A673 (cell line): ENCODE results near the gene MYO5A. TPM values are rescaled to one million over a fixed set of nuclear protein-coding genes. Genes with fewer than 3 reads are reported as not detected.
"Not testable (repeated sequence)": the region's sequence is repeated elsewhere in the genome, so short reads cannot be mapped to it uniquely, and the experiment has no call there.

ENCODE experiments used
- BruUV-seq: library from RNA; stranded (reverse); fragments of 400-500 nt; replicated peaks from 2 replicates; lab custom pipeline; 2021; lab: Mats Ljungman, UMichigan
- CTCF ChIA-PET: fragments of 300-600 bp; sonication (Branson Sonifier 250); formaldehyde crosslinking; loops from one replicate; lab custom pipeline; 2022; ENCODE audit warnings: antibody characterized with exemption; lab: Charles Lee
- POLR2A ChIA-PET: fragments of 300-600 bp; sonication (Branson Sonifier 250); formaldehyde crosslinking; loops from one replicate; lab custom pipeline; 2022; ENCODE audit warnings: antibody characterized with exemption; ENCODE audit not compliant: low non-redundant PET; lab: Charles Lee
- DNase-seq: peaks from one replicate; pipeline ENCODE4 v3.0.0-alpha.2; 2015; ENCODE audit warnings: low spot score
- H3K27ac ChIP-seq: fragments of 200-600 bp; sonication (generic); 2 replicates; pipeline ENCODE4 v1.5.1; 2016; ENCODE audit warnings: mixed run types, low read depth, mild to moderate bottlenecking, mixed read lengths, antibody characterized with exemption, low read length; ENCODE audit not compliant: poor library complexity, severe bottlenecking
- H3K27me3 ChIP-seq: fragments of 200-600 bp; sonication (generic); replicated peaks from 2 replicates; pipeline ENCODE4 v1.6.1; 2017; ENCODE audit warnings: mixed run types, low read depth, mild to moderate bottlenecking, mixed read lengths, antibody characterized with exemption, low read length; ENCODE audit not compliant: insufficient read depth, poor library complexity
- H3K36me3 ChIP-seq: fragments of 200-600 bp; sonication (generic); 2 replicates; pipeline ENCODE4 v1.6.1; 2016; ENCODE audit warnings: mixed run types, mild to moderate bottlenecking, mixed read lengths, antibody characterized with exemption, low read length; ENCODE audit not compliant: insufficient read depth, poor library complexity, severe bottlenecking
- H3K4me1 ChIP-seq: fragments of 200-600 bp; sonication (generic); 2 replicates; pipeline ENCODE4 v1.6.1; 2017; ENCODE audit warnings: mixed run types, mild to moderate bottlenecking, mixed read lengths, antibody characterized with exemption, low read length; ENCODE audit not compliant: insufficient read depth, poor library complexity, severe bottlenecking
- H3K4me3 ChIP-seq: fragments of 200-600 bp; sonication (generic); 2 replicates; pipeline ENCODE4 v1.5.1; 2016; ENCODE audit warnings: low read depth, mixed run types, mild to moderate bottlenecking, mixed read lengths, low read length; ENCODE audit not compliant: poor library complexity, severe bottlenecking
- H3K9me3 ChIP-seq: fragments of 200-600 bp; sonication (generic); 2 replicates; pipeline ENCODE4 v1.6.1; 2016; ENCODE audit warnings: mixed run types, low read depth, mild to moderate bottlenecking, mixed read lengths, antibody characterized with exemption, low read length; ENCODE audit not compliant: poor library complexity, severe bottlenecking
- EZH2 ChIP-seq: fragments of 200-600 bp; sonication (generic); IDR thresholded peaks from 2 replicates; pipeline ENCODE4 v1.6.1; 2017; ENCODE audit warnings: borderline replicate concordance, low read depth, mild to moderate bottlenecking, mixed read lengths, antibody characterized with exemption, low read length; ENCODE audit not compliant: poor library complexity, severe bottlenecking
- intact Hi-C: fragments of 100-400 bp; cut with micrococcal nuclease; formaldehyde crosslinking; loops from one replicate; pipeline ENCODE4 v1.10.0; 2022; ENCODE audit not compliant: unreplicated experiment
- total RNA-seq: library from RNA; stranded (reverse); gene quantifications from 2 replicates; pipeline ENCODE4 v1.2.3, GENCODE V29; 2021
- TF ChIP-seq, protein P1 (sequence below): fragments of 300-800, 200-600 bp; sonication (generic); conservative IDR thresholded peaks from 2 replicates; pipeline ENCODE4 v1.5.1; 2017; ENCODE audit warnings: low read depth, mild to moderate bottlenecking, antibody characterized with exemption, low read length, moderate library complexity, mixed read lengths

The MYO5A gene
- total RNA-seq, 1 experiment from 2014 or later: 16.8 TPM

DNA sequence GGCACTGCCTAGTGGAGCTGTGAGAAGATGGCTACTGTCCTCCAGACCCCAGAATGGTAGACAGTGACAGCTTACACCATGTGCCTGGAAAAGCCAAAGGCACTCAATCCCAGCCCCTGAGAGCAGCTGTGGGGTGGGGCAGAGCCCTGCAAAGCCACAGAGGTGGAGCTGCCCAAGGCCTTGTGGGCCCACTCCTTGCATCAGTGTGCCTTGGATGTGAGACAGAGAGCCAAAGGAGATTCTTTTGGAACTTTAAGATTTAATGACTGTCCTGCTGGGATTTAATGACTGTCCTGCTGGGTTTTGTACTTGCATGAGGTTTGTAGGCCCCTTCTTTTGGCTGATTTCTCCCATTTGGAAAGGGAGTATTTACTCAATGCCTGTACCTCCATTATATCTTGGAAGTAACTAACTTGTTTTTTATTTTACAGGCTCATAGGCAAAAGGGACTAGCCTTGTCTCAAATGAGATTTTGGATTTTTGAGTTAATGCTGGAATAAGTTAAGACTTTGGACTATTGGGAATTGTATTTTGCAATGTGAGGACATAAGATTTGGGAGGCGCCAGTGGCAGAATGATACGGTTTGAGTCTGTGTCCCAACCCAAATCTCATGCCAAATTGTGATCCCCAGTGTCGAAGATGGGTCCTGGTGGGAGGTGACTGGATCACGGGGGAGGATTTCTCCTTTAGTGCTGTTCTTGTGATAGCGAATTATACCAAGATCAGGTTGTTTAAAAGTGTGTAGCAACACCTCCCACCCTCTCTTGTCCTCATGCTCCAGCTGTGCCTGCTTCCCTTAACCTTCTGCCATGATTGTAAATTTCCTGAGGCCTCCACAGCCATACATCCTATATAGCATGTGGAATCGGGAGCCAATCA is 80.4 kb downstream of the MYO5A start:
- H3K27me3 ChIP-seq: no peaks in the 10 kb centered on the region
- POLR2A ChIA-PET: no interaction called here

DNA sequence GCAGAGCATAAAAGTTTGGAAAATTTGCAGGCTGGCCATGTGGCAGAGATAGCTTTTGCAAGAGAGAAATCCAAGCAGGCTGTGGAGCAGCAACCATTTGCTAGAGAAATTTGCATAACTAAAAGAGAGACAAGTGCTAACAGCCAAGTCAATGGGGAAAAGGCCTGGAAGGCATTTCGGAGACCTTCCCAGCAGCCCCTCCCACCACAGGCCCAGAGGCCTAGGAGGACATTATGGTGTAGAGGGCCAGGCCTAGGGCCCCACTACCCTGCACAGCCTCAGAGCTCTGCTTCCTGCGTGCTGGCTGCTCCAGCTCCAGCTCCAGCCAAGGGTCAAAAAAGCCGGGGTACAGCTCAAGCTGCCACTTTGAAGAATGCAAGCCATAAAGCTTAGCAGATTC is 82.7 kb downstream of the MYO5A start:
- no TSS peak for BruUV-seq
- Histone ChIP-seq H3K27ac (no peak overlapping the region), H3K27me3 (no peaks in the 10 kb centered on the region), H3K4me3 (no peak overlapping the region), H3K36me3 (no peaks in the 10 kb centered on the region), H3K4me1 (no peaks in the 10 kb centered on the region), H3K9me3 (no peaks in the 10 kb centered on the region)
- ChIA-PET CTCF (no interaction called here), POLR2A (no interaction called here)
- TF ChIP-seq EZH2: no peak
- TF ChIP-seq, protein P1, sequence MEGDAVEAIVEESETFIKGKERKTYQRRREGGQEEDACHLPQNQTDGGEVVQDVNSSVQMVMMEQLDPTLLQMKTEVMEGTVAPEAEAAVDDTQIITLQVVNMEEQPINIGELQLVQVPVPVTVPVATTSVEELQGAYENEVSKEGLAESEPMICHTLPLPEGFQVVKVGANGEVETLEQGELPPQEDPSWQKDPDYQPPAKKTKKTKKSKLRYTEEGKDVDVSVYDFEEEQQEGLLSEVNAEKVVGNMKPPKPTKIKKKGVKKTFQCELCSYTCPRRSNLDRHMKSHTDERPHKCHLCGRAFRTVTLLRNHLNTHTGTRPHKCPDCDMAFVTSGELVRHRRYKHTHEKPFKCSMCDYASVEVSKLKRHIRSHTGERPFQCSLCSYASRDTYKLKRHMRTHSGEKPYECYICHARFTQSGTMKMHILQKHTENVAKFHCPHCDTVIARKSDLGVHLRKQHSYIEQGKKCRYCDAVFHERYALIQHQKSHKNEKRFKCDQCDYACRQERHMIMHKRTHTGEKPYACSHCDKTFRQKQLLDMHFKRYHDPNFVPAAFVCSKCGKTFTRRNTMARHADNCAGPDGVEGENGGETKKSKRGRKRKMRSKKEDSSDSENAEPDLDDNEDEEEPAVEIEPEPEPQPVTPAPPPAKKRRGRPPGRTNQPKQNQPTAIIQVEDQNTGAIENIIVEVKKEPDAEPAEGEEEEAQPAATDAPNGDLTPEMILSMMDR: no peak
- DNase-seq: no peak
- intact Hi-C loops: no loop called here

More for the DNA sequence above, 80.4 kb downstream of the MYO5A start:
- CTCF ChIA-PET: no interaction called here
- Histone ChIP-seq H3K36me3 (no peaks in the 10 kb centered on the region), H3K9me3 (no peaks in the 10 kb centered on the region), H3K4me1 (no peaks in the 10 kb centered on the region), H3K4me3 (no peak overlapping the region), H3K27ac (no peak overlapping the region)
- intact Hi-C loops: no loop called here
- peak; percentile 29 for DNase-seq
- TF ChIP-seq, protein P1: no peak
- BruUV-seq: no TSS peak

DNA sequence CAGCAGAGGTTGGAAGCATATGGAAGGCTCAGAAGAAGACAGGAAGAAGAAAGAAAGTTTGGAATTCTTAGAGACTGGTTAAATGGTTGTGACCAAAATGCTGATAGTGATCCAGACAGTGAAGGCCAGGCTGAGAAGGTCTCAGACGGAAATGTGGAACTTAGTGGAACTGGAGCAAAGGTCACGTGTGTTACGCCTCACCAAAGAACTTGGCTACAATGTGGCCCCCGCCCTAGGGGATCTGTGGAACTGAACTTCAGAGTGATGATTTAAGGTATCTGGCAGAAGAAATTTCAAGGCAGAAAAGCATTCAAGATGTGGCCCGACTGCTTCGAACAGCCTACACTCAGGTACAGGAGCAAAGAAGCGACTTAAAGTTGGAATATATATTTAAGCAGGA is 83.1 kb downstream of the MYO5A start:
- intact Hi-C loops: no loop called here
- POLR2A ChIA-PET: no interaction called here
- no peak overlapping the region for H3K4me3 ChIP-seq
- TF ChIP-seq, protein P1: no peak
- no peak for TF ChIP-seq EZH2
- no peak for DNase-seq
- no TSS peak for BruUV-seq
- H3K36me3 ChIP-seq: no peaks in the 10 kb centered on the region
- H3K27ac ChIP-seq: no peak overlapping the region
- CTCF ChIA-PET: no interaction called here
- no peaks in the 10 kb centered on the region for H3K9me3 ChIP-seq
- no peaks in the 10 kb centered on the region for H3K27me3 ChIP-seq
- H3K4me1 ChIP-seq: no peaks in the 10 kb centered on the region

- H3K4me3 ChIP-seq, BruUV-seq, intact Hi-C loops, CTCF ChIA-PET, H3K4me1 ChIP-seq, H3K27me3 ChIP-seq, H3K9me3 ChIP-seq, POLR2A ChIA-PET, DNase-seq, H3K27ac ChIP-seq, H3K36me3 ChIP-seq: not testable (repeated sequence)
These were observed 85.5 kb downstream of the MYO5A start for GRCh38 chr15:52443205-52443604.
